WTC11 (cell line): ENCODE results near the gene ALCAM. TPM values are rescaled to one million over a fixed set of nuclear protein-coding genes. Genes with fewer than 3 reads are reported as not detected.

Experiments
- ATAC-seq: fragments of 200-7000 bp; cut with Tn5 transposase; 2 replicates; pipeline ENCODE4 v1.10.0; 2021; ENCODE audit warnings: mild to moderate bottlenecking, moderate library complexity
- CTCF ChIA-PET: fragments of 300-600 bp; sonication (Branson Sonifier 250); formaldehyde crosslinking; loops from one replicate; lab custom pipeline; 2021; ENCODE audit warnings: antibody characterized with exemption; lab: Charles Lee
- POLR2A ChIA-PET: fragments of 350-600 bp; sonication (Branson Sonifier 250); formaldehyde crosslinking; loops from one replicate; lab custom pipeline; 2021; ENCODE audit warnings: antibody characterized with exemption; lab: Charles Lee
- DNase-seq: peaks from one replicate; pipeline ENCODE4 v3.0.0; 2021; ENCODE audit warnings: low spot score
- H3K27ac Mint-ChIP-seq: 2 replicates; pipeline ENCODE4 v1.8.0; 2021; ENCODE audit warnings: mixed read lengths
- H3K27me3 Mint-ChIP-seq: 2 replicates; pipeline ENCODE4 v1.8.0; 2021; ENCODE audit warnings: low read depth, mild to moderate bottlenecking, moderate library complexity, mixed read lengths
- H3K36me3 Mint-ChIP-seq: 2 replicates; pipeline ENCODE4 v1.8.0; 2021; ENCODE audit warnings: mixed read lengths
- H3K4me1 Mint-ChIP-seq: 2 replicates; pipeline ENCODE4 v1.8.0; 2022; ENCODE audit warnings: mixed read lengths
- H3K4me3 Mint-ChIP-seq: 2 replicates; pipeline ENCODE4 v1.8.0; 2021; ENCODE audit warnings: mild to moderate bottlenecking, moderate library complexity, mixed read lengths
- H3K9me3 Mint-ChIP-seq: 2 replicates; pipeline ENCODE4 v1.8.0; 2021; ENCODE audit warnings: mixed read lengths
- ATF2 ChIP-seq: sonication (generic); formaldehyde crosslinking; IDR thresholded peaks from 2 replicates; pipeline ENCODE4 v1.8.1; 2022; ENCODE audit warnings: low read depth, missing genetic modification reagents, borderline replicate concordance
- E2F5 ChIP-seq: sonication (generic); formaldehyde crosslinking; IDR thresholded peaks from 2 replicates; pipeline ENCODE4 v1.8.1; 2022; ENCODE audit warnings: mild to moderate bottlenecking, moderate library complexity, missing genetic modification reagents
- ETV6 ChIP-seq: sonication (generic); formaldehyde crosslinking; IDR thresholded peaks from 2 replicates; pipeline ENCODE4 v1.8.1; 2022; ENCODE audit warnings: mild to moderate bottlenecking, missing genetic modification reagents
- FOXP4 ChIP-seq: sonication (generic); formaldehyde crosslinking; IDR thresholded peaks from 2 replicates; pipeline ENCODE4 v1.8.0; 2022; ENCODE audit warnings: mild to moderate bottlenecking, missing genetic modification reagents
- HMGA2 ChIP-seq: fragments of 250-450 bp; sonication (Bioruptor Pico); IDR thresholded peaks from 2 replicates; pipeline ENCODE4 v1.4.0; 2021; ENCODE audit warnings: mild to moderate bottlenecking, moderate library complexity
- IRF1 ChIP-seq: sonication (generic); formaldehyde crosslinking; IDR thresholded peaks from 2 replicates; pipeline ENCODE4 v1.8.0; 2023; ENCODE audit warnings: missing genetic modification reagents
- NR3C1 ChIP-seq: sonication (generic); formaldehyde crosslinking; conservative IDR thresholded peaks from 2 replicates; pipeline ENCODE4 v1.8.1; 2023; ENCODE audit warnings: low read depth, mild to moderate bottlenecking, missing genetic modification reagents
- OVOL2 ChIP-seq: fragments of 250-450 bp; sonication (Bioruptor Pico); IDR thresholded peaks from 2 replicates; pipeline ENCODE4 v1.9.0; 2021; ENCODE audit warnings: mild to moderate bottlenecking, borderline replicate concordance
- PRDM15 ChIP-seq: sonication (generic); formaldehyde crosslinking; IDR thresholded peaks from 2 replicates; pipeline ENCODE4 v1.8.0; 2022; ENCODE audit warnings: missing genetic modification reagents
- RORB ChIP-seq: fragments of 250-450 bp; sonication (Bioruptor Pico); IDR thresholded peaks from 2 replicates; pipeline ENCODE4 v1.9.0; 2021; ENCODE audit warnings: mild to moderate bottlenecking
- TP53 ChIP-seq: sonication (generic); formaldehyde crosslinking; IDR thresholded peaks from 2 replicates; pipeline ENCODE4 v1.8.1; 2023; ENCODE audit warnings: mild to moderate bottlenecking, missing genetic modification reagents
- ZMAT4 ChIP-seq: fragments of 250-450 bp; sonication (Bioruptor Pico); IDR thresholded peaks from 2 replicates; pipeline ENCODE4 v1.9.0; 2021; ENCODE audit warnings: mild to moderate bottlenecking
- ZNF232 ChIP-seq: sonication (generic); formaldehyde crosslinking; IDR thresholded peaks from 2 replicates; pipeline ENCODE4 v1.8.0; 2022; ENCODE audit warnings: mild to moderate bottlenecking, missing genetic modification reagents
- ZNF317 ChIP-seq: sonication (generic); formaldehyde crosslinking; IDR thresholded peaks from 2 replicates; pipeline ENCODE4 v1.8.1; 2023; ENCODE audit warnings: low read depth, mild to moderate bottlenecking, moderate library complexity, missing genetic modification reagents, borderline replicate concordance
- ZNF396 ChIP-seq: fragments of 250-450 bp; sonication (Bioruptor Pico); IDR thresholded peaks from 2 replicates; pipeline ENCODE4 v1.8.0; 2021; ENCODE audit warnings: mild to moderate bottlenecking, moderate library complexity, borderline replicate concordance
- ZSCAN18 ChIP-seq: fragments of 250-450 bp; sonication (Bioruptor Pico); IDR thresholded peaks from 2 replicates; pipeline ENCODE4 v2.1.2; 2022; ENCODE audit warnings: mild to moderate bottlenecking, moderate library complexity
- total RNA-seq: library from RNA; stranded (reverse); gene quantifications from 3 replicates; pipeline ENCODE4 v1.2.3, GENCODE V29; 2021

ALCAM gene
- total RNA-seq, 1 experiment from 2014 or later, result 30.7 TPM

GRCh38 chr3:105527949-105528348 is 161.2 kb downstream of the ALCAM start:
- ChIA-PET POLR2A (no interaction called here), CTCF (interaction anchor here (1.0 kb wide), 1 partner anchor 11 kb away, joined by 3 read pairs; no protein-coding TSS in a partner anchor)
- no peaks in the 10 kb centered on the region for H3K36me3 Mint-ChIP-seq
- no peak for ATAC-seq
- TF ChIP-seq ZNF396 (CRISPR knock-in tag) (no peak), PRDM15 (CRISPR knock-in tag) (no peak), ATF2 (CRISPR knock-in tag) (no peak), ETV6 (CRISPR knock-in tag) (no peak), FOXP4 (CRISPR knock-in tag) (no peak), HMGA2 (CRISPR knock-in tag) (no peak), RORB (CRISPR knock-in tag) (no peak), NR3C1 (no peak), OVOL2 (no peak), IRF1 (CRISPR knock-in tag) (no peak), ZMAT4 (CRISPR knock-in tag) (no peak), ZNF232 (no peak), E2F5 (CRISPR knock-in tag) (no peak)
- H3K9me3 Mint-ChIP-seq, result no peaks in the 10 kb centered on the region
- peaks cover 12% of the 10 kb centered on the region for H3K4me1 Mint-ChIP-seq
- H3K27me3 Mint-ChIP-seq, result no peaks in the 10 kb centered on the region
- no peak overlapping the region for H3K27ac Mint-ChIP-seq
- DNase-seq, result no peak
- H3K4me3 Mint-ChIP-seq, result no peak overlapping the region

- POLR2A ChIA-PET, result no interaction called here
- no peaks in the 10 kb centered on the region for H3K9me3 Mint-ChIP-seq
- no peaks in the 10 kb centered on the region for H3K27me3 Mint-ChIP-seq
- H3K4me1 Mint-ChIP-seq, result peaks cover 12% of the 10 kb centered on the region
- no peak overlapping the region for H3K4me3 Mint-ChIP-seq
- ATAC-seq (no peak), DNase-seq (no peak)
- TF ChIP-seq TP53 (CRISPR knock-in tag) (no peak), ZNF317 (CRISPR knock-in tag) (no peak), ZNF232 (no peak), ZSCAN18 (no peak), E2F5 (CRISPR knock-in tag) (no peak)
- H3K27ac Mint-ChIP-seq, result no peak overlapping the region
- CTCF ChIA-PET, result no interaction called here
- H3K36me3 Mint-ChIP-seq, result no peaks in the 10 kb centered on the region
These were observed 162.2 kb downstream of the ALCAM start for GRCh38 chr3:105528955-105529354.
